Activated naive CD8-positive, alpha-beta T cell treated with anti-CD3 and anti-CD28 coated beads, Interleukin-2, amount 50 U/mL, for 16 hours (primary cell): ENCODE results near the gene GMDS.

ENCODE experiments used
- DNase-seq: peaks from one replicate; pipeline ENCODE4 v3.0.0-alpha.2; 2020; ENCODE audit warnings: low read depth, low spot score

Gene GMDS

GRCh38 chr6:1832844-1833787 is 412.3 kb downstream of the GMDS start:
- DNase-seq: no peak

- DNase-seq: no peak
Observed at GRCh38 chr6:1832358-1832757, 413.0 kb downstream of the GMDS start.

GRCh38 chr6:1827984-1828793 is 417.2 kb downstream of the GMDS start:
- no peak for DNase-seq

GRCh38 chr6:1825926-1826325 is 419.5 kb downstream of the GMDS start:
- no peak for DNase-seq

GRCh38 chr6:1825277-1825676 is 420.1 kb downstream of the GMDS start:
- no peak for DNase-seq

- no peak for DNase-seq
Observed at GRCh38 chr6:1821513-1822183, 423.8 kb downstream of the GMDS start.

- DNase-seq: no peak
Observed at GRCh38 chr6:1821164-1821512, 424.3 kb downstream of the GMDS start.

GRCh38 chr6:1820714-1821113 is 424.7 kb downstream of the GMDS start:
- no peak for DNase-seq

GRCh38 chr6:1820165-1820564 is 425.2 kb downstream of the GMDS start:
- no peak for DNase-seq

GRCh38 chr6:1819007-1819406 is 426.4 kb downstream of the GMDS start:
- DNase-seq: no peak

GRCh38 chr6:1817033-1817761 is 428.2 kb downstream of the GMDS start:
- no peak for DNase-seq

- DNase-seq: no peak
Observed at GRCh38 chr6:1815827-1816452, 429.5 kb downstream of the GMDS start.

GRCh38 chr6:1814279-1814678 is 431.1 kb downstream of the GMDS start:
- DNase-seq: no peak

GRCh38 chr6:1812487-1812886 is 432.9 kb downstream of the GMDS start:
- no peak for DNase-seq

- no peak for DNase-seq
Observed at GRCh38 chr6:1812034-1812433, 433.4 kb downstream of the GMDS start.

GRCh38 chr6:1810880-1811279 is 434.5 kb downstream of the GMDS start:
- DNase-seq: no peak

- DNase-seq: no peak
Observed at GRCh38 chr6:1809291-1809988, 436.0 kb downstream of the GMDS start.

- no peak for DNase-seq
Observed at GRCh38 chr6:1806935-1807334, 438.5 kb downstream of the GMDS start.

- no peak for DNase-seq
Observed at GRCh38 chr6:1802491-1803395, 442.7 kb downstream of the GMDS start.
